K562 (cell line): ENCODE results near the gene DISC1. TPM values are rescaled to one million over a fixed set of nuclear protein-coding genes. Genes with fewer than 3 reads are reported as not detected.

Experiments used
- ATAC-seq: fragments of 200-7000 bp; cut with Tn5 transposase; 3 replicates; pipeline ENCODE4 v1.9.1; 2020; ENCODE audit warnings: moderate library complexity
- BruUV-seq: library from RNA; stranded (reverse); fragments of 400-500 nt; replicated peaks from 2 replicates; lab custom pipeline; 2021; lab: Mats Ljungman, UMichigan
- CTCF ChIA-PET: fragments of 300-600 bp; formaldehyde crosslinking; extraction: SDS; loops from one replicate; lab custom pipeline; 2021; ENCODE audit warnings: low intra/inter-chr PET ratio; lab: Yijun Ruan, JAX
- POLR2A ChIA-PET: fragments of 300-600, 350-650 bp; sonication (Branson Sonifier 250); formaldehyde crosslinking; extraction: SDS; loops from one replicate; lab custom pipeline; 2021; ENCODE audit warnings: antibody characterized with exemption, inconsistent platforms; lab: Yijun Ruan, JAX
- DNase-seq, 4 experiments: peaks; one replicate each; pipeline versions ENCODE4 v3.0.0 to v3.0.0-alpha.2; 2011 to 2018; ENCODE audit warnings: low spot score in 3 of 4, mixed read lengths in 3 of 4; ENCODE audit errors: extremely low read depth in 1 of 4
- FAIRE-seq: peaks from 2 replicates; lab custom pipeline; 2011; peaks lifted over from hg19 to GRCh38; lab: Jason Lieb, UNC
- H2AFZ ChIP-seq: 2 replicates; pipeline ENCODE4 v1.6.0; 2011; ENCODE audit warnings: low read depth, low read length, control low read depth, inconsistent platforms
- H3K27ac ChIP-seq: fragments of 200-600 bp; 3 replicates; pipeline ENCODE4 v1.8.0; 2011; ENCODE audit warnings: low read depth, mild to moderate bottlenecking, control low read depth, inconsistent platforms, low read length, moderate library complexity, mixed read lengths; ENCODE audit errors: extremely low read depth
- H3K27me3 ChIP-seq, 2 experiments: fragments of 300-600 bp in 1 of 2; 2 replicates in 1 of 2; 3 replicates in 1 of 2; pipeline versions ENCODE4 v1.6.0 to v1.8.0; 2011; ENCODE audit warnings: inconsistent platforms in 2 of 2, low read length in 2 of 2, mild to moderate bottlenecking in 1 of 2, mixed read lengths in 1 of 2, moderate library complexity in 1 of 2; ENCODE audit not compliant: control insufficient read depth in 2 of 2, insufficient read depth in 2 of 2
- H3K36me3 ChIP-seq: fragments of 300-600 bp; 3 replicates; pipeline ENCODE4 v1.8.0; 2011; ENCODE audit warnings: mild to moderate bottlenecking, low read length, inconsistent platforms; ENCODE audit not compliant: control insufficient read depth, insufficient read depth
- H3K4me1 ChIP-seq, 2 experiments: fragments of 200-600 bp in 1 of 2; replicated peaks in 1 of 2; 2 replicates in 1 of 2; 3 replicates in 1 of 2; pipeline versions ENCODE4 v1.5.1 to v1.8.0; 2011; ENCODE audit warnings: inconsistent platforms in 2 of 2, low read length in 2 of 2, mild to moderate bottlenecking in 1 of 2, mixed read lengths in 1 of 2, moderate library complexity in 1 of 2; ENCODE audit not compliant: control insufficient read depth in 2 of 2, insufficient read depth in 2 of 2
- H3K4me2 ChIP-seq: 2 replicates; pipeline ENCODE4 v1.6.1; 2011; ENCODE audit warnings: low read length, control low read depth, inconsistent platforms, mixed read lengths; ENCODE audit not compliant: insufficient read depth
- H3K4me3 ChIP-seq: fragments of 200-600 bp; sonication (generic), shearing (Covaris generic); 2 replicates; pipeline ENCODE4 v1.5.1; 2016; ENCODE audit warnings: control low read depth, inconsistent platforms
- H3K79me2 ChIP-seq: fragments of 200-600 bp; 3 replicates; pipeline ENCODE4 v1.8.0; 2011; ENCODE audit warnings: low read length, inconsistent platforms; ENCODE audit not compliant: control insufficient read depth, insufficient read depth
- H3K9ac ChIP-seq, 2 experiments: 2 replicates each; pipeline versions ENCODE4 v1.6.0 to v1.6.1; 2011; ENCODE audit warnings: low read depth in 2 of 2, low read length in 2 of 2, control low read depth in 1 of 2, inconsistent platforms in 1 of 2, mild to moderate bottlenecking in 1 of 2, mixed read lengths in 1 of 2; ENCODE audit not compliant: insufficient read depth in 1 of 2
- H3K9me1 ChIP-seq: one replicate; pipeline ENCODE4 v1.6.0; 2011; ENCODE audit warnings: inconsistent platforms, mild to moderate bottlenecking, low read length, moderate library complexity; ENCODE audit not compliant: control insufficient read depth, insufficient read depth
- H3K9me3 ChIP-seq: replicated peaks from 2 replicates; pipeline ENCODE4 v1.5.1; 2011; ENCODE audit warnings: low read depth, low read length, inconsistent platforms; ENCODE audit not compliant: control insufficient read depth, insufficient read depth
- H4K20me1 ChIP-seq: replicated peaks from 2 replicates; pipeline ENCODE4 v1.6.1; 2011; ENCODE audit warnings: low read length, inconsistent platforms, mixed read lengths; ENCODE audit not compliant: control insufficient read depth, insufficient read depth
- CBFA2T3 ChIP-seq: fragments of 450-650 bp; IDR thresholded peaks from 2 replicates; pipeline ENCODE4 v1.6.1; 2017
- EGR1 ChIP-seq: fragments of 450-650 bp; conservative IDR thresholded peaks from 2 replicates; pipeline ENCODE4 v1.6.1; 2017; ENCODE audit warnings: mild to moderate bottlenecking
- KDM5B ChIP-seq: fragments of 200-600 bp; sonication (generic); IDR thresholded peaks from 2 replicates; pipeline ENCODE4 v1.6.1; 2012; ENCODE audit warnings: low read depth, mild to moderate bottlenecking, moderate library complexity, low read length, control low read depth, inconsistent platforms; ENCODE audit not compliant: insufficient replicate concordance
- RAD51 ChIP-seq: fragments of 450-650 bp; IDR thresholded peaks from 2 replicates; pipeline ENCODE4 v1.7.1; 2016; ENCODE audit warnings: low read depth, mild to moderate bottlenecking, borderline replicate concordance
- ZNF121 ChIP-seq: sonication (generic); formaldehyde crosslinking; conservative IDR thresholded peaks from 2 replicates; pipeline ENCODE4 v1.8.0; 2022; ENCODE audit warnings: missing genetic modification reagents
- ZNF253 ChIP-seq: fragments of 250-450 bp; sonication (Bioruptor Pico); conservative IDR thresholded peaks from 2 replicates; pipeline ENCODE4 v1.6.1; 2021; ENCODE audit warnings: mild to moderate bottlenecking
- ZNF436 ChIP-seq: fragments of 250-450, 450-650 bp; sonication (Bioruptor Pico); formaldehyde crosslinking; IDR thresholded peaks from 2 replicates; pipeline ENCODE4 v1.7.0; 2020; ENCODE audit warnings: mild to moderate bottlenecking
- WGBS: fragments of 100-300 bp; shearing (Covaris generic); methylation state at CpG from one replicate; pipeline ENCODE4 v1.1.6; 2016; ENCODE audit warnings: low coverage, mixed read lengths; ENCODE audit not compliant: insufficient coverage; ENCODE audit errors: missing lambda C conversion rate; 5-methylcytosine and 5-hydroxymethylcytosine counted together
- in situ Hi-C: fragments of 300-500 bp; cut with MboI; formaldehyde crosslinking; loops from 4 replicates; pipeline ENCODE4 v1.15.0; 2018; ENCODE audit warnings: inconsistent platforms, mixed read lengths
- intact Hi-C: fragments of 100-400 bp; cut with micrococcal nuclease; formaldehyde crosslinking; loops from 2 replicates; pipeline ENCODE4 v1.14.2; 2022
- polyA plus RNA-seq, 8 experiments: library from polyadenylated mRNA; depleted of rRNA in 4 of 8; stranded (reverse) in 5 of 8; unstranded in 3 of 8; fragments of >200 nt; fragmentation: Nextera tagmentation in 2 of 8; fragmentation: Illumina TruSeq in 1 of 8; extraction: Ambion mirVana in 2 of 8; extraction: Trizol in 1 of 8; gene quantifications; 2 replicates each; pipeline versions ENCODE4 v1.2.1 to v1.2.3, GENCODE V29; 2011 to 2014; ENCODE audit warnings: inconsistent platforms in 1 of 8, missing spikeins in 1 of 8
- total RNA-seq, 7 experiments: library from RNA; depleted of rRNA in 6 of 7; stranded (reverse); fragments of >200 nt in 6 of 7; fragmentation: Illumina TruSeq in 2 of 7; extraction: Trizol in 2 of 7; gene quantifications; 2 replicates each; pipeline versions ENCODE4 v1.2.1 to v1.2.3, GENCODE V29; 2011 to 2021; ENCODE audit warnings: low replicate concordance in 1 of 7
- TF ChIP-seq, protein P1 (sequence below): fragments of 450-650 bp; formaldehyde crosslinking; IDR thresholded peaks from 2 replicates; pipeline ENCODE4 v1.4.0; 2020; ENCODE audit warnings: mild to moderate bottlenecking
- TF ChIP-seq, protein P2 (sequence below), 2 experiments: fragments of 200-800 bp in 1 of 2; sonication (Bioruptor generic) in 1 of 2; sonication (generic) in 1 of 2; formaldehyde crosslinking in 1 of 2; IDR thresholded peaks in 1 of 2; conservative IDR thresholded peaks in 1 of 2; 2 replicates each; pipeline versions ENCODE4 v1.5.0 to v1.6.1; 2016 to 2020; ENCODE audit warnings: missing compliant biosample characterization in 1 of 2, missing genetic modification characterization in 1 of 2, missing genetic modification reagents in 1 of 2
- TF ChIP-seq, protein P3 (sequence below), 2 experiments: fragments of 450-650 bp; conservative IDR thresholded peaks; 2 replicates each; pipeline ENCODE4 v1.6.1; 2017; ENCODE audit warnings: mild to moderate bottlenecking in 2 of 2, moderate library complexity in 2 of 2
- TF ChIP-seq, protein P4 (sequence below): fragments of 450-650 bp; IDR thresholded peaks from 2 replicates; pipeline ENCODE4 v1.6.1; 2016; ENCODE audit warnings: missing biosample characterization, missing genetic modification characterization

The DISC1 gene
- total and polyA plus RNA-seq, 9 of the 15 experiments (the other 6 are each of a cell fraction or from before 2014, with no cell fraction given) = 0.01 to 0.11 (median 0.08) TPM; not detected in 1

DNA sequence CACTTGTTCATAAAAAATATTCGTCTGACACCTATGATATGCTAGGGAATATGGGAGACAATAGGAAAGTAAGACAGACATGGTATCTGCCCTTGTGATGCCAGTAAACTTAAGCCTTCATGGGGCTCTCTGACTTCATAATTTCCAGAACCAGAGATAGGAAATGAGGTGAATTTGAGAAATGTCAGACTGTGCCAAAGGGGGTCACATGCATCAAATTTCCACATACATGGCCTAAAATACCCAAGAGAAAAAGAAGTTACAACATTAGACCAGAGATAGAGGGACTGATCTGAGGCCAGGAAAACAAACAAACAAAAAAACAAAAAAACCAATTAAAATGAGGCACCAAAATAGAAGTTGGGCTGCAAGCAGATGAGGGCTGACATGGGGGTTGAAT lies 75.7 kb downstream of the DISC1 start:
- Histone ChIP-seq H3K27ac (no peak overlapping the region), H3K79me2 (no peaks in the 10 kb centered on the region), H3K9me1 (no peaks in the 10 kb centered on the region), H3K36me3 (no peaks in the 10 kb centered on the region), H3K27me3 (peaks cover 0 to 4% of the 10 kb centered on the region in 2 experiments; a peak in 1 of 5 replicates), H4K20me1 (no peaks in the 10 kb centered on the region), H3K9ac (no peak overlapping the region), H3K4me2 (no peak overlapping the region), H2AFZ (no peak overlapping the region), H3K4me1 (no peaks in the 10 kb centered on the region), H3K9me3 (no peaks in the 10 kb centered on the region), H3K4me3 (no peak overlapping the region)
- POLR2A ChIA-PET = no interaction called here
- in situ Hi-C loops (no loop called here), intact Hi-C loops (no loop called here)
- no TSS peak for BruUV-seq
- TF ChIP-seq KDM5B (no peak), CBFA2T3 (no peak), ZNF253 (CRISPR knock-in tag) (no peak), RAD51 (no peak), EGR1 (no peak), ZNF121 (CRISPR knock-in tag) (no peak), ZNF436 (CRISPR knock-in tag) (no peak)
- TF ChIP-seq, protein P1, sequence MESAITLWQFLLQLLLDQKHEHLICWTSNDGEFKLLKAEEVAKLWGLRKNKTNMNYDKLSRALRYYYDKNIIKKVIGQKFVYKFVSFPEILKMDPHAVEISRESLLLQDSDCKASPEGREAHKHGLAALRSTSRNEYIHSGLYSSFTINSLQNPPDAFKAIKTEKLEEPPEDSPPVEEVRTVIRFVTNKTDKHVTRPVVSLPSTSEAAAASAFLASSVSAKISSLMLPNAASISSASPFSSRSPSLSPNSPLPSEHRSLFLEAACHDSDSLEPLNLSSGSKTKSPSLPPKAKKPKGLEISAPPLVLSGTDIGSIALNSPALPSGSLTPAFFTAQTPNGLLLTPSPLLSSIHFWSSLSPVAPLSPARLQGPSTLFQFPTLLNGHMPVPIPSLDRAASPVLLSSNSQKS (CRISPR knock-in tag) = no peak
- TF ChIP-seq, protein P2, sequence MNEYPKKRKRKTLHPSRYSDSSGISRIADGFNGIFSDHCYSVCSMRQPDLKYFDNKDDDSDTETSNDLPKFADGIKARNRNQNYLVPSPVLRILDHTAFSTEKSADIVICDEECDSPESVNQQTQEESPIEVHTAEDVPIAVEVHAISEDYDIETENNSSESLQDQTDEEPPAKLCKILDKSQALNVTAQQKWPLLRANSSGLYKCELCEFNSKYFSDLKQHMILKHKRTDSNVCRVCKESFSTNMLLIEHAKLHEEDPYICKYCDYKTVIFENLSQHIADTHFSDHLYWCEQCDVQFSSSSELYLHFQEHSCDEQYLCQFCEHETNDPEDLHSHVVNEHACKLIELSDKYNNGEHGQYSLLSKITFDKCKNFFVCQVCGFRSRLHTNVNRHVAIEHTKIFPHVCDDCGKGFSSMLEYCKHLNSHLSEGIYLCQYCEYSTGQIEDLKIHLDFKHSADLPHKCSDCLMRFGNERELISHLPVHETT (CRISPR knock-in tag; conservative IDR thresholded peaks at IDR 0.05 in 1 of 2, IDR thresholded peaks at IDR 0.05 in 1 of 2) = no peak
- TF ChIP-seq, protein P3, sequence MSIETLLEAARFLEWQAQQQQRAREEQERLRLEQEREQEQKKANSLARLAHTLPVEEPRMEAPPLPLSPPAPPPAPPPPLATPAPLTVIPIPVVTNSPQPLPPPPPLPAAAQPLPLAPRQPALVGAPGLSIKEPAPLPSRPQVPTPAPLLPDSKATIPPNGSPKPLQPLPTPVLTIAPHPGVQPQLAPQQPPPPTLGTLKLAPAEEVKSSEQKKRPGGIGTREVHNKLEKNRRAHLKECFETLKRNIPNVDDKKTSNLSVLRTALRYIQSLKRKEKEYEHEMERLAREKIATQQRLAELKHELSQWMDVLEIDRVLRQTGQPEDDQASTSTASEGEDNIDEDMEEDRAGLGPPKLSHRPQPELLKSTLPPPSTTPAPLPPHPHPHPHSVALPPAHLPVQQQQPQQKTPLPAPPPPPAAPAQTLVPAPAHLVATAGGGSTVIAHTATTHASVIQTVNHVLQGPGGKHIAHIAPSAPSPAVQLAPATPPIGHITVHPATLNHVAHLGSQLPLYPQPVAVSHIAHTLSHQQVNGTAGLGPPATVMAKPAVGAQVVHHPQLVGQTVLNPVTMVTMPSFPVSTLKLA (conservative IDR thresholded peaks at IDR 0.05) = no peak
- TF ChIP-seq, protein P4, sequence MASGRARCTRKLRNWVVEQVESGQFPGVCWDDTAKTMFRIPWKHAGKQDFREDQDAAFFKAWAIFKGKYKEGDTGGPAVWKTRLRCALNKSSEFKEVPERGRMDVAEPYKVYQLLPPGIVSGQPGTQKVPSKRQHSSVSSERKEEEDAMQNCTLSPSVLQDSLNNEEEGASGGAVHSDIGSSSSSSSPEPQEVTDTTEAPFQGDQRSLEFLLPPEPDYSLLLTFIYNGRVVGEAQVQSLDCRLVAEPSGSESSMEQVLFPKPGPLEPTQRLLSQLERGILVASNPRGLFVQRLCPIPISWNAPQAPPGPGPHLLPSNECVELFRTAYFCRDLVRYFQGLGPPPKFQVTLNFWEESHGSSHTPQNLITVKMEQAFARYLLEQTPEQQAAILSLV (tag) = no peak
- DNase-seq (no peak), ATAC-seq (no peak), FAIRE-seq (no peak)
- CTCF ChIA-PET = no interaction called here
- 4% methylated on average over 1 of the region's 1 CpG for WGBS
